ENCODE data around the gene PEAK1.

- TF ChIP-seq CTCF (IDR thresholded peaks at IDR 0.05) (no peak), POLR2A (IDR thresholded peaks at IDR 0.05) (no peak)
Observed at GRCh38 chr15:77104155-77104554, 315.7 kb downstream of the PEAK1 start.

Measured in vagina (tissue), 2 donors.